Lower leg skin (tissue), 3 donors: ENCODE data around the gene FCER2.

ENCODE experiments used
- POLR2A ChIP-seq, 2 donors: fragments of 450-650 bp; IDR thresholded peaks; one replicate each; pipeline ENCODE4 v1.6.1; 2016 to 2017; ENCODE audit warnings: antibody characterized with exemption in 2 of 2, mild to moderate bottlenecking in 1 of 2, moderate library complexity in 1 of 2
- TF ChIP-seq, protein P1 (sequence below), 3 donors: fragments of 450-650 bp; IDR thresholded peaks; one replicate each; pipeline ENCODE4 v1.5.1; 2016; ENCODE audit warnings: antibody characterized with exemption in 3 of 3, mild to moderate bottlenecking in 3 of 3, moderate library complexity in 2 of 3

DNA sequence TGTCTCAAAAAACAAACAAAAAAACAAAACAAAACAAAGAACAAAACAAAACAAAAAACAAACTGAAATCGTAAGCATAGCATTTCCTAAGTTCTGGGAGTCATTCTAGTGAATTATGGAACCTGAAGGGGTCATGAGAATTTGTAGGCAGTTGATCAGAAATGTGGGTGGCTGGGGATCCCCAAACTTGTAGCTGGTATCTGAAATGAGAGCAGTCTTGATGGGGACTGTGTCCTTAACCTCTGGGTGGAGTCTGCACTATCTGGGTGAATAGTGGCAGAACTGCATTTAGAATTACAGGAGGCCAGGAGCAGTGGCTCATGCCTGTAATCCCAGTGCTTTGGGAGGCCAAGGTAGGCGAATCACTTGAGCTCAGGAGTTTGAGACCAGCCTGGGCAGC is 23.9 kb upstream of the FCER2 start:
- TF ChIP-seq, protein P1, sequence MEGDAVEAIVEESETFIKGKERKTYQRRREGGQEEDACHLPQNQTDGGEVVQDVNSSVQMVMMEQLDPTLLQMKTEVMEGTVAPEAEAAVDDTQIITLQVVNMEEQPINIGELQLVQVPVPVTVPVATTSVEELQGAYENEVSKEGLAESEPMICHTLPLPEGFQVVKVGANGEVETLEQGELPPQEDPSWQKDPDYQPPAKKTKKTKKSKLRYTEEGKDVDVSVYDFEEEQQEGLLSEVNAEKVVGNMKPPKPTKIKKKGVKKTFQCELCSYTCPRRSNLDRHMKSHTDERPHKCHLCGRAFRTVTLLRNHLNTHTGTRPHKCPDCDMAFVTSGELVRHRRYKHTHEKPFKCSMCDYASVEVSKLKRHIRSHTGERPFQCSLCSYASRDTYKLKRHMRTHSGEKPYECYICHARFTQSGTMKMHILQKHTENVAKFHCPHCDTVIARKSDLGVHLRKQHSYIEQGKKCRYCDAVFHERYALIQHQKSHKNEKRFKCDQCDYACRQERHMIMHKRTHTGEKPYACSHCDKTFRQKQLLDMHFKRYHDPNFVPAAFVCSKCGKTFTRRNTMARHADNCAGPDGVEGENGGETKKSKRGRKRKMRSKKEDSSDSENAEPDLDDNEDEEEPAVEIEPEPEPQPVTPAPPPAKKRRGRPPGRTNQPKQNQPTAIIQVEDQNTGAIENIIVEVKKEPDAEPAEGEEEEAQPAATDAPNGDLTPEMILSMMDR (IDR thresholded peaks at IDR 0.05), result no peak
- no peak for TF ChIP-seq POLR2A (IDR thresholded peaks at IDR 0.05)
